Central memory CD4-positive, alpha-beta T cell (primary cell): ENCODE data around the gene PAK6.

Experiments
- DNase-seq: peaks from one replicate; pipeline ENCODE4 v3.0.0; 2022

Gene PAK6

GRCh38 chr15:40278026-40278425 lies 39.2 kb downstream of the PAK6 start:
- no peak for DNase-seq

GRCh38 chr15:40279437-40280141 lies 40.7 kb downstream of the PAK6 start:
- DNase-seq: peak; percentile 47

GRCh38 chr15:40280260-40281056 lies 41.6 kb downstream of the PAK6 start:
- no peak for DNase-seq

- no peak for DNase-seq
Measured at GRCh38 chr15:40281057-40281800, 42.4 kb downstream of the PAK6 start.

GRCh38 chr15:40281801-40282146 lies 42.9 kb downstream of the PAK6 start:
- no peak for DNase-seq

- peak; percentile 41 for DNase-seq
Measured at GRCh38 chr15:40282147-40282868, 43.4 kb downstream of the PAK6 start.

- DNase-seq: peak; percentile 21
Measured at GRCh38 chr15:40282869-40283614, 44.2 kb downstream of the PAK6 start, which contains the start of gene ANKRD63. Gene ANKRD63, minus strand, starts transcription at chr15:40283064. Its CDS starts 478 bp downstream, at chr15:40282586.

- no peak for DNase-seq
Measured at GRCh38 chr15:40283615-40284300, 44.9 kb downstream of the PAK6 start.

GRCh38 chr15:40285151-40285550 lies 46.3 kb downstream of the PAK6 start:
- DNase-seq: no peak

- no peak for DNase-seq
Measured at GRCh38 chr15:40285554-40286011, 46.7 kb downstream of the PAK6 start.

- no peak for DNase-seq
Measured at GRCh38 chr15:40286061-40286532, 47.2 kb downstream of the PAK6 start.

GRCh38 chr15:40286794-40287193 lies 47.9 kb downstream of the PAK6 start:
- DNase-seq: no peak

GRCh38 chr15:40287505-40287904 lies 48.6 kb downstream of the PAK6 start:
- DNase-seq: no peak

- no peak for DNase-seq
Measured at GRCh38 chr15:40287968-40288367, 49.1 kb downstream of the PAK6 start.

- no peak for DNase-seq
Measured at GRCh38 chr15:40289140-40289775, 50.4 kb downstream of the PAK6 start.

- no peak for DNase-seq
Measured at GRCh38 chr15:40290545-40290917, 51.7 kb downstream of the PAK6 start.

GRCh38 chr15:40290918-40291574 lies 52.2 kb downstream of the PAK6 start:
- no peak for DNase-seq

- DNase-seq: no peak
Measured at GRCh38 chr15:40292246-40292645, 53.4 kb downstream of the PAK6 start.

- DNase-seq: no peak
Measured at GRCh38 chr15:40293006-40293405, 54.1 kb downstream of the PAK6 start.
